ENCODE measurements around the gene CLASP2. TPM values are rescaled to one million over a fixed set of nuclear protein-coding genes. Genes with fewer than 3 reads are reported as not detected.
A peak's percentile ranks its signal among the peaks of the same experiment; 100 is the strongest.

CLASP2 gene
- total RNA-seq, 1 donor from 2014 or later = 59.5 TPM

DNA sequence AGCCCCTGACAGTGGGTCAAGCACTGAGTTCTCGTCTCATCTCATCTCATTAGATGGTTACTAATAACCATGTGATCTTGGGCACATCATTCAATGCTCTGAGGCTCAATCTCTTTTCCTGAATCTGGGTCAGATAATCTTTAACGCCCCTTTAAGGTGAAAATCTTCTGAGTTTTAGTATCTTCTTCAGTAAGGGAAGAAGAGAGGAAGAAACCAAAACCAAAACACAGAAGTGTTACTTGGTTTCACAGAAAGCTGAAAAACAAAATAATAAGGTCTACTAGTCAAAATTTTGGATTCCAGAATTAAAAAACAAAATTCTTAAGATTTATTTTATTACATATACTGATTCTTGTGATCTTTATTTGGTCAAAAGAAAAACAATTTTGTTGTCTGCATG, 78.2 kb downstream of the CLASP2 start:
- DNase-seq (ENCODE audit: low read depth, low spot score) = no peak

DNA sequence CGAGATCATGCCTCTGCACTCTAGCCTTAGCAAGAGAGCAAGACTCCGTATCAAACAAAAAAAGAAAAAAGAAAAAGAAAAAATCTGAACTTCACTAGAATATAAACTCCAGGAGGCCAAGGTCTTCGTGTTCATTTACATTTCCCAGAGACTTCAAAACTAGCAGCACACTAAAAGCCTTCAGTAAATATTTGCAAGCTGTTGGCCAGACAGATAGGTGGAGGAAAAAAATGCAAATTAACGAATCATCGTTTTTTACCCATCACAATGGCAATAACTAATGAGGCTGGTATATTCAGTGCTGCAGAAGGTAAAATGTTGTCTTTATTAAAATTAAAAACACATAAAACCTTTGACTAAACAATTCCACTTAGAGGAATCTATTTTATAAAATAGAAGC, 80.6 kb downstream of the CLASP2 start:
- DNase-seq (ENCODE audit: low read depth, low spot score) = no peak

DNA sequence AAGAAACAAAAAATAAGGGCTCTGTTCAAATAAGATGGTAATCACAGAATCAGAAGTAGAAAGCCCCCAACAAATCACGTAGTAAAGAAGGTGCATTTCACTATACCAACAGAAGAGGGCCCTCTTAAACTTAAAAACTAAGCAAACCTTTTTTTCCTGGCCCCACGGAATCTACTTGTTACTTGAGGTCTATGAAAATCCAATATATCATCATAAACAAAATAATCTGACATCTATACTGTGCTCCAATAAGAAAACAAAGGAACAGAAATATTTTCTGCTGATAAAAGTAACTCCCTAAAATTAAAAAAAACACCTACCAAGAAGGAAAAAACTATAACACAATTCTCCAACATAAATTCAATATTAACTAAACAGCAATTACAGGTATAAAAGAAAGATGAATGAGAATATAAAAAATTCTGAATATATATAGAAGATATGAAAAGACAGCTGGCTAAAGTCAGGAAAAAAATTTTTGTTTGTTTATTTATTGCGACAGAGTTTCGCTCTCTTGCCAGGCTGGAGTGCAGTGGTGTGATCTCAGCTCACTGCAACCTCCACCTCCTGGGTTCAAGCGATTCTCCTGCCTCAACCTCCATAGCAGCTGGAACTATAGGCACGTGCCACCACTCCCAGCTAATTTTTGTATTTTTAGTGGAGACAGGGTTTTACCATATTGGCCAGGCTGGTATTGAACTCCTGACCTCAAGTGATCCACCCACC, 81.8 kb downstream of the CLASP2 start:
- DNase-seq (ENCODE audit: low read depth, low spot score) = peak; percentile 32

DNA sequence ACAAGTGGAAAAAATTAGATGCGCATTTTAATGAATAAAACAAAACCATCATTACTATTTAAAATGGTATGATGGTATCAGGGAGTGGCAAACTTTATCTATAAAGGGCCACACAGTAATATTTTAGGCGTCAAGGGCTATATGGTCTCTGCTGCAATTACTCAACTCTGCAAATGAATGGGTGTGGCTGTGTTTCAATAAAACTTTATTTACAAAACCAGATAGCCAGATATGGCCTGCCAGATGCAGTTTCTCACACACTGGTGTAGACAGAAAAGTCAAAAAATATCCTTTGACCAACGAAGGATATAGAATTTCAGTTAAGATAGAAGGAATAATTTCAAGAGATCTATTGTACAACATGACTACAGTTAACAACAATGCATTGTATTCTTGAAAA, 83.8 kb downstream of the CLASP2 start:
- no peak for DNase-seq (ENCODE audit: low read depth, low spot score)

DNA sequence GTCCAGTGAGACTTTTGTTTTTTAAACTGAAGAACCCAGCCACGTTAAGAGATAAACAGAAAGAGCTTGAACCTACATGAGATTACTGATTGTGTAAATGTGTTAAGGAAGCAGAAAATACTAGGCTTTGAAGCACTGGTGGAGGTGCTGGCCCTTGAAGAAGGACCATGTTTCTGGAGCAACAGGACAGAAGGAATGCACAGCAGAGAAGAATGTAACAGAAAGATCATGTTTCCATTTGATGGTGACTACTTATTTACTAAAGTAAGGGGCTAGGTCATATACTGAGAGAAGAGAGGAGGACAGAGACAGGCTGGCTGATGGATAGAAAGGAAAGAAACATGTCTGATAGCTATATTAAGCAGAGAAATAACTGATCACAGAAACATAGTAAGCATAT, 88.8 kb downstream of the CLASP2 start:
- no peak for DNase-seq (ENCODE audit: low read depth, low spot score)

DNA sequence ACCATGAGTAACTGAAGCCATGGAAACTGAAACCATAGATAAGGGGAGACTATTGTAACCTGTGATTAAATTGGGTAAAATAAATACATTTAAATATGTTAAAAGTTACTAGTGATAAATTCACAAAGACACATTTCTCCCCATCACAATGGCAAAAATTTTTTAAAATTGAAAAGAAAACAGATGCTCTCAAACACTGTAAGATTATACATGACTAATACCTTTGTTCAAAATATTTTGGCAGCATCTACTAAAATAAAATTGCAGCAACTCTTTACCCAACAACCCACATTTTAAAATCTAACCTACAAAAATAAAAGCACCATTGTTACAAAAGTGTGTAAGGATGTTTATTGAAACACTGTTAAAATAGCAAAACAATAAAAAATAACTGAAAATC, 93.3 kb downstream of the CLASP2 start:
- DNase-seq (ENCODE audit: low read depth, low spot score) = no peak

DNA sequence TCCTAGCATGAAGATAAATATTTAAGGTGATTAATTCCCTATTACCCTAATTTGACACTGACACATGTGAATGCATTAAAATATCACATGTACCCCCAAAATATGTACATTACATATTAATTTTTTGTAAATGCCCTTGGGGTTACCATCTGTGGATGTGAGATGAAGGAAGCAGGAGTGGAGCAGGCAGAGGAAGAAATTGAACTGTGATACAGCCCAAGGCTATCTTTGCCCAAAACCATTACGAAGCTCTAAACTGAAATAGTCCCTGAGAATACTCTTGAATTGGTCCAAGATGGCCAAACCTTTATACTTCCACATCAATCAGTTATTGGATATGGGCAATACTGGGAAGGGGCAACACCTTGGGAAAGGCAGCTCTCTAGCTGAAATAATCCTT, 105.0 kb downstream of the CLASP2 start:
- no peak for DNase-seq (ENCODE audit: low read depth, low spot score)

DNA sequence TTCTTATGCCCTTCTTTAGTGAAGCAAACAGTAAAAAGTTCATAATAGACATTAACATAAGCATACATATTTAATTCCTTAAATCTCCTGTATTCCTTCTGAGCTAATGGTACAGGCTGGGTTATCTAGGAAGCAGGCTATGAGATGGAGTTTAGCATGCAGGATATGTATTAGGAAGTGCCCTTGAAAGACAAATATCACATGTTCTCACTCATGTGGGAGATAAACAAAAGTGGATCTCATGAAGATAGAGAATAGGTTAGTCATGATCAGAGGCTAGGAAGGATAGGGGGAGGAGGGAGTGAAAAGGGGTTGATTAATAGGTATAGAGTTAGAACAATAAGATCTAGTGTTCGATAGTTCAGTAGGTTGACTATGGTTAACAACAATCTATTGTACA, 105.4 kb downstream of the CLASP2 start:
- DNase-seq (ENCODE audit: low read depth, low spot score) = no peak

DNA sequence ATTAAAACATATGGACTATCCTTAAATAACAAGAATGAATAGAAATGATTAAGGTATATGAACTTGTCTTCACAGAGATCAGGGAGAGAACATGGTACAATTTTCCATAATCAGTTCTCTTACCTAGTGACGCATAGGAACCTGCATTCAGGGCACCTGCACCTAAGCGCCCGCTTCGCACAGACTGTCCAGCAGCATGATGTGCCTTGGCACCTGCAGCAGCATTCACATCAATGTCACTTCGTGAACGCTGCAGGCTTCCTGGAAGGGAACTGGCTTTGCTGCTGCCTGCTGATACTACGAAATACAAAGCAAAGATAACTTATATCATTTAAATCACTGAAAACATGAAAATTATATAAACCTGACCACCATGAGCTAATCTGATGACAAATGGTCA, 115.2 kb downstream of the CLASP2 start:
- no peak for DNase-seq (ENCODE audit: low read depth, low spot score)

DNA sequence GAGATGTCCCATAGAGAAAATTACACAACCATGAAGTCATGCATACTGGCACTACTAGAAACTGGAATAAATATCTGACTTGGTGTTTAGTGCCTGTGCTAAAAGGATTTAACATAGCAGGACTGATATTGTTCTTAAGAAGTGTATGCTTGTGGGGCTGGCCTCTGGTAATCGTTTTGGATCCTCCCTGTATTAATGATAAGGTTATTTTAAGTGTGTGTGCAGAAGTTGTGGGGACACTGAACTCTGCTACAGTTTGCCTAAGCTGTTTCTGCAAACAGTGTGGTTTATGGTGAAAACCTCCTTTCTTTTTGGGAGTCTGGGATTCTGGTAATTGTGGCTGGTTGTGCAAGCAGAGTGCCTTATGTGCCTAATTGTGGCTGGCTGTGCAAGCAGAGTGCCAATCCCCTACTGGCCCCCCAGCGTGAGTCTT, 120.8 kb downstream of the CLASP2 start:
- no peak for DNase-seq (ENCODE audit: low read depth, low spot score)

DNA sequence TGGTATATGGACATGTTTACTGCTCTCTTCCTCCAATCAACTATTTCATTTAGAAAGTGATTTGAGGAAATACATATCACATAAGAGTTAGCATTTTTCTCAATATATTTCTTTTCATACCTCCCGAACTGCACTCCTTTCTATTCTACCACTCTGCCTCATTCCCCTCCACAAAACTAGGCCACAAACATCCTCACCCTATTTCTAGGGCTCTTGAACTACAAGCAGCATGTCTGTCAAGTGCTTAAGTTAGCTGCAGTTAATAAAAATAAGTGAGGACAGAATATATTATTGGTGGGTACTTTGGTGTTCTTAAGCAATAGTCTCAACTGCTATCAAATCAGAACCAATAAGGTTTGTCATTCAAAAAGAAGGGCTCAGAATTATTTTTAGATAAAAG, 125.1 kb downstream of the CLASP2 start:
- no peak for DNase-seq (ENCODE audit: low read depth, low spot score)

DNA sequence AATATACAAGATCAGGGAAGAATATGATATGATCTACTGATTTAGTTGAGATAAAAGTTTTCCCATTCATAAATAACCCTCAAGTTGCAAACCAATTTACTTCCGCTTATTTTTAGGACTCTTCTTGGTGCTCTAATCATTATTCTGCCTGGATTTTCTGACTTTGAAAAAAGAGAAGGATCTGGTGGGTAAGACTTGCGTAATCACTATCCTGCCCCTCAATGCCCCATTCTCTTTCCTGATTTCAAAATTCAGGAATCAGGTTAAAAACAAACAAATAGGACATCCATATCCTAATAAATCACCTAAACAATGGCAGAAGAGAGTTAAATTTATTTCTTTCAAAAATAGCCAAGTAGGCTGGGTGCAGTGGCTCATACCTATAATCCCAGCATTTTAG, 127.5 kb downstream of the CLASP2 start:
- no peak for DNase-seq (ENCODE audit: low read depth, low spot score)

DNA sequence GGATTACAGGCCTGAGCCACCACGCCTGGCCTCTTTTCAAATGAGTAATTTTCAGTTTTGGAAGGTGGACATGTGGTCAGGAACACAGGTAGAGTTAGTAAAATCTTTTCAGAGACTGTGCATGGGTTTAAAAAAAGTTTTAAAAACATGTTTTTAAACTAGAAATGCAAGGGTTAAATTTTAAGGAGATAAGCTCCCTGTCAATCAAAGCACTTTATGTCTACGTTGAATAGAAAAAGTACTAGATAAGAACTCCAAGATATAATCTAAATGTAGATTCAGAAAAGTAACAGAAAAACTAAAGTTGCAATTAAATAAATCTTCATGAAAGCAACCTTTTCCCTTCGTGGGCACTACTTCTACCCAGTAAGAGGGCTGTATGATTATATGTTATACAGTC, 131.7 kb downstream of the CLASP2 start:
- no peak for DNase-seq (ENCODE audit: low read depth, low spot score)

DNA sequence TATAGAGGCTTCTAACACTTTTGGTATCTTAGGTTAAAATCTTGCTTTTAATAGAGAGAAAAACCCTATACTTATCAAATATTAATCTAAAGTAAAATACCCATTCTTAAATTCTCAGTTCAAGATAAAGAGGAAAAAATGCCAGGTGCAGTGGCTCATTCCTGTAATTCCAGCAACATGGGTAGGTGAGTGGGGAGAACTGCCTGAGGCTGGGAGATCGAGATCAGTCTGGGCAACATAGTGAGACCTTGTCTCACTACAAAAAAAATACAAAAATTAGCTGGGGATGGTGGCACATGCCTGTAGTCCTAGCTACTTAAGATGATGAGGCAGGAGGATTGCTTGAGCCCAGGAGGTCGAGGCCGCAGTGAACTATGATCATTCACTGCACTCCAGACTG, 135.8 kb downstream of the CLASP2 start:
- no peak for DNase-seq (ENCODE audit: low read depth, low spot score)

DNA sequence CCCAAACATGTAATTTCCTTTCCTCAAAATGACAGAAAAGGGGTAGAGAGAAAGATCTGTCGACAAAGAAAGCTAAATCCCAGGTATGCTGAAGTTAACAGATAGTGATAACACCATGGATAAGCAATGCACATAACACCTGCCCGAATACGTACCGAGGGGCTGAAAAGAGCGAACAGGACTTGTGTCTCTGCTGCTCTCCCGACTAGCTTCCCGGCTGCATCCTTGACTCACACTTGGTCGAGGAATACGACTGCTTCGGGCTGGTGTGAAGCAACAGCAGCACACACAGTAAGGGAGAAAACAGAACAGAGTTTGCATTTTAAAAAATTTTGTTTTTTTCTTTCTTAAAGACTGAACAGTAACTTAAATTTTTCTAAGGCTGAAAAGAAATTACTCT, 136.4 kb downstream of the CLASP2 start:
- no peak for DNase-seq (ENCODE audit: low read depth, low spot score)

DNA sequence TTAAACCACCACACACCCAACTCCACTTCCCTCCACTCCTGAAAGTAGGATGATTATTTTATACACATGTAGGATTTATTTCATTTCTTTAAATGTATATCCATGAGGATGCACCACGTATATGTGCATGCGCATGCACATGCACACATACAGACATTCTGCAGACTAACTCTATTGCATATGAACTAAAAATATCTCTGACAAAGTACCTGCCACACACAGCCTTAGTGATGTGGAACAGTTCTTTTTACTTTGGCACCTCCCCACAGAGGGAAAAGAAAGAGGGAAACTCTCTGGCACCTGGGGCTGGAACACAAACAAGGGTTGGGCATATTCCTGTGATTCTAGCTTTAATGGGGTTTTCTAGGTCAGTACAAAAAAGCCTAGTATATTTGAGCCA, 138.2 kb downstream of the CLASP2 start:
- no peak for DNase-seq (ENCODE audit: low read depth, low spot score)

DNA sequence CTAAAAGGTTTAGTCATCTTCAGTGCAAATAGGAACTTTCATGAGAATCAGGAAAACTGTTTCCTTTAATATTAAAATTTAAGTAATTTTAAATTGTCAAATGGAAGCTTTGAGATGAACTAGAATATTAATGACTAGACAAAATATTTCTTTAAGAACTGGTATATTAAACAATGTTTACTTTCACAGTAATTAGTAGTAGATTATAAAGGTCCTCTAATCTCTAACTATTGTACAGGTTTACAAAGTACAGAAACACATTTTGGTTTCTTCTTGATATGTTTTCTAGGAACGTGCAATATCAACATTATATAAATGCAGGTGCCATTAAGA, 138.9 kb downstream of the CLASP2 start:
- DNase-seq (ENCODE audit: low read depth, low spot score) = no peak

DNA sequence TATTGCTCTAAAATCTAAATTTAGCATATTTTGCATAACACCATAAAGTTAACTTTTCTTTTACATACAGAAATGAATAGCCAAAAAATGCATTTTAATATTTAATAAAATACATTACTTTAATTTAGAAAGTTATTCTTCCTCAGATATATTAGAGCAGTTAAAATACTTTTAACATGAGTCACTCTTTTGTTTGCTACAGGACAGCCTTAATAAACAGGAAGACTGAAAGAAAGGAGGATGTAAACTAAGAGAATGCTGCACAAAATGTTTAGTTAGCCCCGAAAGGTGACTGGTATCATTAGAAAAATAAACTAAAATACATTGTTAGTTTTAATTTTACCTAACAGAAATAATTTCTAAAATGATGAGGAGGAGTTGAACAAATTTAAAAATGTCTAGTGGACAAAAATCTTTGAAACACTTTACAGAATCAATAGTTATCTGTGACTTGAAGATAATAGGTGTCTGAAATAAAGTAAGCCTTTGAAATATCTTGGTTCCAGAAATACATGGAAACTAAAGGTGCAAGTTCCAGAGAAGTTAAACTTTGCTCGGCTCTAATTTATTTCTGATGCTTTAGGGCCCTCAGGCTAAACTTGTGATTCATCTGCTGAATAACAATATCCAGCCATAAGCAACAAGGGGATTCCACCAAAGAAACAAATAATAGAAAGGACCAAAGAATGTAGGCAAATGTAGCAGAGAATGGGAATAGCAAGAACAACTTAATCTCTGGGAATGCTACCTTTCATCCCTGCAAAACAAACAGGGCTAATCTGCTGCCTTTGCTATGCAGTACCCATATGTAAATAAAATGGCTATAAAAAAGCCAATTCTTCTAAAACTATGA, 139.5 kb downstream of the CLASP2 start:
- no peak for DNase-seq (ENCODE audit: low read depth, low spot score)

DNA sequence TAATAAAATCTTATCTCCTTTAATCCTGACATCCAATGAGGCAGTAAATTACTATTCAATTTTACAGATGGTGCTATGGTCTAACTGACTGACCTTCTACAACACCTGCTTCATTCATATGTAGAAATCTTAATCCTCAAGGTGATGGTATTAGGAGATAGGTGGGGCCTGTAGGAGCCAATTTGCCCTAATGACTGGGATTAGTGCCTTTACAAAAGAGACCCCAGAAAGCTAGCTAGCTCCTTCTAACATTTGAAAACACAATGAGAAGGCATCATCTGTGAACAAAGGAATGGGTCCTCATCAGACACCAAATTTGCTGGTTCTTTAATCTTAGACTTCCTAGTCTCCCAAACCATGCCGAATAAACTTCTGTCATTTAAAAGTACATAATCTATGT, 140.5 kb downstream of the CLASP2 start:
- no peak for DNase-seq (ENCODE audit: low read depth, low spot score)

DNA sequence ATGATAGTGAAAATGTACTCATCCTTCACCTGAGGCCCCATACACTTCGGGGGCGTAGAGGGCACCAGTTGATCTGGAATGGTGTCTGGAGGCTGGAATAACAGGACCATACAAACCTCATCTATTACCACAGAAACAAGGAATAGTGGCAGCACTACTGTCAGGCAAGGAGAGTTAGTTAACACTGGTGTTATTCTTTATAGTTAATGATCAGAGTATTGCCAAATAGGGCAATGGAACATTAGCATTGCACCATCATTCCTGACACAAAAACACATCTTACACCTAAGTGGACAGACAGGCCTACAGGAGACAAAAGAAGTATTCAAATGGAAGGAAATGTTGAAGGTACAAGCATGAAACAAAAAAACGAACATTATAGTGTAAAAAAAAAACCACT, 140.9 kb downstream of the CLASP2 start:
- DNase-seq (ENCODE audit: low read depth, low spot score) = no peak

DNA sequence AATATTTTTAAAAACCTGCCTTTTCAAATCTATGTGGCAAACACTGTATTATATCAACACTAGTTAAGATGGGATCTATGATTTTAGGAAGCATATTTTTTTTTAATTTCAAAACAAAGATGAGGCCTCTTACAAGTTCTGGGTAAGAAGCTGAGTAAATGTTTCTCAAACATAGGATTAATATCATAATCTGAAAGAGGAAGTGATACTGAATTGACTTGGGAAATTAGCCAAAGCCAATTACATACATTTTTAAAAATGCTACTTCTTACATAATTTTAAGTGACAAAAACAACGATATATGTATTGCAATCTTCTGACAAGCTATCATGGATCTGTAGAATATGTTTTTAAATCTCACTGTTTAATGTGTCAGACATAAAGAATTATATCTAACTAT, 142.7 kb downstream of the CLASP2 start:
- no peak for DNase-seq (ENCODE audit: low read depth, low spot score)

DNA sequence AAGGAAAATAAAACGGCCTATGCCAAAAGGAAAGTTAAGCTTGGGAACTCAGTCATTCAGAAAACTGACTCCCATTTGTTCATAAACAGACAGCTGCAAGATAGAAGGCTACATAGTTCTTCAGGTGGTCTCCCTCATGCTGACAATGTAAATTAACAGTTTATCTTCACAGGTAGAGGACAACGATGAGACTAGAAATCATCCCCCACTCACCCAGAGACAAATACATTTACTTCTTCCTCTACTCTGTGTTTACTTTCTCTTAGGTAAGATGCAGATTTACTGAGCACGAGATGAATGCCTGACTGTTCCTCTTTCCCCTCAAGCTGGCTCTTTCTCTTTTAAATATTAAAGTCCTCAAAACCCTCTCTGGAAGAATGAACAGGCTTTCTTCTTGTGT, 160.2 kb downstream of the CLASP2 start:
- no peak for DNase-seq (ENCODE audit: low read depth, low spot score)

DNA sequence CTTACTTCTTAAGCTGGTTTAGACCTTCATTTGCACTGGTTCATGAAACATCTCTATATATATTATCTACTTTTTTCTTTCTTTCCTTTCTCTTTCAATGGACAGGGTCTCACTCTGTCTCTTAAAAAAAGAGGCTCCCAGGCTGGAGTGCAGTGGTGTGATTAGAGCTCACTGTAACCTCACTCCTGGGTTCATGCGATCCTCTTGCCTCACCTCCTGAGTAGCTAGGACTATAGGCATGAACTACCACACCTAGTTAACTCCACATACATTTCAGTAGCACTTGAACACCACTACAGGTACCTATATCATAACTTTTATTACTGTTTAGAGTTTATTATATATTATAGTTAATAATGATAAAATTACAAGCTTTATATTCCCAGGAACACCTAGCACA, 160.8 kb downstream of the CLASP2 start:
- DNase-seq (ENCODE audit: low read depth, low spot score) = no peak

Data from pulmonary artery endothelial cell (primary cell).